ENCODE results near the gene RGS1.

RGS1 gene

GRCh38 chr1:192552760-192553191, 22.8 kb upstream of the RGS1 start:
- no peak for DNase-seq (ENCODE audit: extremely low read depth in 1 of 2, low read depth in 1 of 2)

DNA sequence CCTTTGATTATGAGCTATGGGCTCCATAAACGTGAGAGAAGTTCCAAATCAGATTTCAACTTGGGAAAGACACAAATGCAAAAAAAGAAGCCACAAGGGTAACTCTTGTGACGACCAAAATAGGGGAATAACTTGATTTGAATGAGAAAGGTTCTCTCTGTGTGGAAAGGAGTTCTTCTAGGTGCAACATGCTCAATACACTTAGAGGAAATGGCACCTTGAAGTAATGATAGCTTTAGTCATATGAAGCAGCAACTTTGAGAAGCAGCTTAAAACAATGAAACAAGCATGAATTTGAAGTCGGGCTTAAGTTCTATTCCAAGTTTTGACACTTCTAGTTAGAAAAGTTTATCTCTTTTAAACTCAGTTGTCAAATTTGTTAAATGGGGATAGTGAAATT, 21.8 kb upstream of the RGS1 start:
- no peak for DNase-seq (ENCODE audit: extremely low read depth in 1 of 2, low read depth in 1 of 2)

DNA sequence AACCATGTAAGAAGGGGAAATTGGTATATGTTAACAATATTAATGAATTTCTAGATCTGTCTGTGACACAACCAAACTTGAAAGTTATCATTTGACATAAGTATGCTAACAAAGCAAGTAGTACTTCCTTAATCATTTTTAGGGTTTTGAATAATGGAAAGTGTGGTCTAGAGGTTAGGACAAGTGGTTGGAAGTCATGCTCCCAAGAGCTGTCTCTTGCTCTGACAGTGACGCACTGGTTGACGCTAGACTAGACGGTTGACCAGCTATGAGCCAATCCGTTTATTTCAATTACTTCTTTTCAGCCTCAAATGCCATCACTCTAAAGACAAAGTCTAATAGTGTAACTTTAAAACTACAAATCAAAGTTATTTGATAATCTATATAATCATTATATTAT, 20.7 kb upstream of the RGS1 start:
- no peak for DNase-seq (ENCODE audit: extremely low read depth in 1 of 2, low read depth in 1 of 2)

DNA sequence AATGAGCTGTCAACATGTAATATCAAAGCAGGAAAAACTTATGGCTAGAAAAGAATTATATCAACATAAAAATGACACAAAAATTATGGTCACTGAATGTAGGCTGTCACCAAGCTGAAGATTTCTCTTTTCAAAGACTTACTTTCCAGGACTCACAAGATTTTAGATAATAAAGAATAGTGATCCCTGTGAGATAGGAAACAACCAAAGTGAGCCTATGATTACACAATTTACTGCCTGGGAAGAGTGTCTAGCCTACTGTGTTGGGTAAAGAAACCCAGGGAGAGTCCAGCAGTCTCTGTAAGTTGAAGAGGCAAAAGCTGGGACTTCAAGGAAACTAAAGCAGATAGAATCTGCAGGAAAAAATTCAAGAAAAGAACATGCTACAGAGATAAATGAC, 20.2 kb upstream of the RGS1 start:
- DNase-seq (ENCODE audit: extremely low read depth in 1 of 2, low read depth in 1 of 2): no peak

- DNase-seq (ENCODE audit: extremely low read depth in 1 of 2, low read depth in 1 of 2): no peak
Observed at GRCh38 chr1:192557841-192558595, 17.6 kb upstream of the RGS1 start.

DNA sequence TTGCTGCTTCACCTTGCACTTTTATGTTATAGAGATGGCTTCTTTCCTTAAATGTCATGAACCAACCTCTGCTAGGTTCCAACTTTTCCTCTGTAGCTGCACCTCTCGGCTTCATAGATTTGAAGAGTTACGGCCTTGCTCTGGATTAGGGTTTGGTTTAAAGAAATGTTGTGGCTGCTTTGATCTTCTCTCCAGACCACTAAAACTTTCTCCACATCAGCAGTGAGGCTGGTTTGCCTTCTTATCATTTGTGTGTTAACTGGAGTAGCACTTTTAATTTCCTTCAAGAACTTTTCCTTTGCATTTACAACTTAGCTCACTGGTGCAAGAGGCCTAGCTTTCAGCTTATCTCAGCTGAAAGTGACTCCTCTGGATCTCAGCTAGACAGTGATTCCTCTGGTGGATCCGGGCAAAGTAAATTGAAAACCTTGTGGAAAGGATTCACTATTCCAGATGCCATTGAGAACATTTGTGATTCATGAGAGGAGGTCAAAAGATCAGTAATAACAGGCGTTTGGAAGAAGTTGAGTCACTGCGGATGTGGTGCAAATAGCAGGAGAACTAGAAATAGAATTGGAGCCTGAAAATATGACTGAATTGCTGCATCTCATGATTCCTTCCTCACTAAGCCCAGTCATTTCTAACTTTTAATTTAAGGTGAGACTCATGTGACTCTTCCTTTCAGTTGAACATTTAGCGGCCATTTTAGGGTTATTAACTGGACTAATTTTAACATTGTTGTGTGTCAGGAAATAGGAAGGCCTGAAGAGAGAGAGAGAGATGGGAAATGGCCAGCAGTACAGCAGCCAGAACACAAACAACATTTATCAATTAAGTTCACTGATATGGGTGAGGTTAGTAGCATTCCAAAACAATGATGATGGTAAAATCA, 16.2 kb upstream of the RGS1 start:
- no peak for DNase-seq (ENCODE audit: extremely low read depth in 1 of 2, low read depth in 1 of 2)

DNA sequence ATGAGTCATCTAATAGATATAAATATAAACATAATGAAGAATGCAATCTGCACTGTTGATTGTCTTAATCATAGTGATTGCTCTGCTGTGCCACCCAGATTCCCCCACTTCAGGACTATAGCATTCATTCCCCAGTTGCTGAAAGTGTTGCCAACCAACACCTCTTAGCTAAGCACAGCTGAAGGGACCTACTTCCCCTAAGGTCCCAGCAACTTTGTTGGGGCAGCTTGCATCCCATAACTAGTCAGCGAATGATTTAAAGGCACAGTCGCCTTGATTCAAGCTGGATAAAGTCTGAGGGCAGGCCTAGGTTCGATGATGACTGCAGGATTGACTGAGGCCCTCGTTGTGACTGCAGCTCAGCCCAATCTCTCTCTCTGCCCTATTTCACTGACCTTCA, 14.3 kb upstream of the RGS1 start:
- no peak for DNase-seq (ENCODE audit: extremely low read depth in 1 of 2, low read depth in 1 of 2)

DNA sequence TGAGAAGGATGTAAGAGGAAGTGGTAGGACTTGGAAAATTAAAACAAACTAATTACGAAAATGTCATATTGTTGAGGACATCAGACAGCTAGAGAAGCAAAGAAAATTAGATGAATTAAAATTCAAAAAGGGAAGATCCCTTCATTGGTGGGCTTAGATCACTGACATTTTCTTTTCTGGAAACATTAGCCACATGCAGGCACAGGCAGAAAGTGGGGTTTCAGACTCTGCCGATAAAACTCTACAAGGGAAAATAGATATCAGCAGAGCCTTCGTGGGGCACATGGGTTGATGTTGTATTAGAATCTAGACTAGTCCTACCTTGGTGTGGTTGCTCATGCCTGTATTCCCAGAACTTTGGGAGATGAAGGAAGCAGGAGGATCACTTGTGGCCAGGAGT, 12.4 kb upstream of the RGS1 start:
- no peak for DNase-seq (ENCODE audit: extremely low read depth in 1 of 2, low read depth in 1 of 2)

DNA sequence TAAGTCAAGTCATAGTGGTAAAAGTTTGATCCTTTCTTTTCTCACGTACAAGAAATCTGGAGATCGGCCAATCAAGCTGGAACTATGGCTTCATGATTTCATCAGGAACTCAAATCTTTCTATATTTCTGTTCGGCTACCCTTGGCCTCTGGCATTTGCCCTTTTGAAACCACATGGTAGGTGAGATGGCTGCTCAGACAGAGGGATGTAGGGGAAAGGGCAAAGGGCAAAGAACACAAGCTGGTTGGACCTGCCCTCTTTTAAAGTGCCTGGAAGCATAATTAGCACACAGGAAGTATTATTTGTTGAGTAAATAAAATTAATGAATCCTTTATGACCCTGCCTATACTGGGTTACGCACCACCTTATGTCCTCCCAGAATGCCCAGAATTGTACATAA, 11.5 kb upstream of the RGS1 start:
- no peak for DNase-seq (ENCODE audit: extremely low read depth in 1 of 2, low read depth in 1 of 2)

- DNase-seq (ENCODE audit: extremely low read depth in 1 of 2, low read depth in 1 of 2): no peak
Observed at GRCh38 chr1:192565946-192566345, 9.6 kb upstream of the RGS1 start.

GRCh38 chr1:192566657-192567056, 8.9 kb upstream of the RGS1 start:
- DNase-seq (ENCODE audit: extremely low read depth in 1 of 2, low read depth in 1 of 2): no peak

GRCh38 chr1:192568063-192568462, 7.5 kb upstream of the RGS1 start:
- DNase-seq (ENCODE audit: extremely low read depth in 1 of 2, low read depth in 1 of 2): no peak

- no peak for DNase-seq (ENCODE audit: extremely low read depth in 1 of 2, low read depth in 1 of 2)
Observed at GRCh38 chr1:192571668-192572067, 3.9 kb upstream of the RGS1 start.

DNA sequence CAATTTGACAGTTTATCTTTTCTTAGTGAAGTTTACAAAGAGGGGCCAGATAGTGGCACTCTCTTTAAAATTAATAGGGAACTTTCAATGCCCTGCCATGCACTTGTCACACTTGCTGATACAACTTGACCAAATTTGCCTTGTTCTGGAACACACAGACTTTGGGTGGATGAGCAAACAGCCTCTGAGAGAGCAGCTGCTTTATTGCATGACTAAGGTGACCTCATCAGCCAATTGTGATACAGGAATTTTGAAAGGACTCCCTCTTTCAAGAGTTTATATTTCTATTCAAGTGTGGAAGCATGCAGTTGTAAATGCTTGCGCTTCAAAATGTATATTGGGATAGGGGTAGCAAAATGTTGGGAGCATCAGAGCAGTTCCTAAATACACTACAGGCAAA, 2.1 kb upstream of the RGS1 start:
- DNase-seq (ENCODE audit: extremely low read depth in 1 of 2, low read depth in 1 of 2): no peak

GRCh38 chr1:192574073-192574472, 1.5 kb upstream of the RGS1 start:
- DNase-seq (ENCODE audit: extremely low read depth in 1 of 2, low read depth in 1 of 2): no peak

GRCh38 chr1:192576190-192577144, 894 bp downstream of the RGS1 start:
- DNase-seq (ENCODE audit: extremely low read depth in 1 of 2, low read depth in 1 of 2): no peak

DNA sequence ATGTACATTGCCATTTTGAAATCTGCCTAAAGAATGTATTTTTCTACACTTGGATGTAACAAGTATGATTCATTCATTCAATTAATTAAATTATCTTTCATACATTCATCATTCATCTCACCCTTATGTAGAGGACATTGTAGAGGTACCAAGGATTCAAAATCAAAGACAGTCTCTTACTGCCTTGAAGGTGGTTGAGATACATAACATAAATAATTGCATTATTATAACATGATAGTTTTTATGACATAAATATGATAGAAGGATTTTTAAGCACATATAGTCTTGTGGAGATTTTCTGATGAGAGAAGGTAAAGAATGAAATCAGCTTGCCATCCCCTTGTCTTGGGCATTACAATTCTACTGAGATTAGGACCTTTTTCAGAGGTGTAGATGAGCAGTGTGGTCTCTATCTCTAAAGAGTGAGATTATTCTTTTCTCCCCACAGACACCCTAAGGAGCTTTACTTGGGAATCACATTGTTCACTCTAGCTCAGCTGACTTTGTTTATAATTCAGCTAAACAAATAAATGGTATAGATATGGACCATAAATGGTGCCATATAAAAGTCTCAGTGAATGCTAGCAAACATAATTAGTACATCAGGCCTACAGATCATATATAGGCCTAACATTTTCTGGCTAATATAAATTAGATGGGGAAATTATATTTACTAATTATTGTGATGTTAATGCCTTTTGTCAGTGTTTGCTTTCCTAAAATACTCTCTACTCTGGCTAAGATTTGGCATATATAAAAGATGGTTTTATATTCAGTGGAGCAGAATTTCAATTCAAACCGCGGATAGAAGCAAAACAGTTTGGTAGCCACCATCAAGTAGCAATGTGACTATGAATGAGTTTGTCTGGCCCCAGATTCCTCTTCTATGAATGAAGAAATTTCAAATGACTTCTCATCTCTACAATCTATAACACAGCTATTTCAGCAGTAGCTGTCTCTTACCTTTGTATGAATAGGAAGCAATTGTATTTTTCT, 1.9 kb downstream of the RGS1 start:
- DNase-seq (ENCODE audit: extremely low read depth in 1 of 2, low read depth in 1 of 2): no peak

GRCh38 chr1:192578144-192578909, 2.8 kb downstream of the RGS1 start:
- DNase-seq (ENCODE audit: extremely low read depth in 1 of 2, low read depth in 1 of 2): no peak
